ENCODE measurements around the gene PDLIM1. TPM values are rescaled to one million over a fixed set of nuclear protein-coding genes. Genes with fewer than 3 reads are reported as not detected.
A peak's percentile ranks its signal among the peaks of the same experiment; 100 is the strongest.

PDLIM1 gene
- total RNA-seq, 2 donors from 2014 or later: 1.4 to 1.7 TPM

- ATAC-seq (replicated peaks in 1 of 2) (peak; percentile 18 to 33), DNase-seq (peak in 1 of 2 donors; percentile 29)
- Mint-ChIP-seq H3K27ac (no peak overlapping the region), H3K36me3 (ENCODE audit: insufficient read depth in 2 of 2) (no peaks in the 10 kb centered on the region), H3K4me1 (ENCODE audit: low read depth) (peaks cover 22% of the 10 kb centered on the region), H3K4me3 (no peak overlapping the region), H3K9me3 (no peaks in the 10 kb centered on the region), H3K27me3 (ENCODE audit: low read depth) (peaks cover 10% of the 10 kb centered on the region)
These were observed 17.8 kb upstream of the PDLIM1 start for GRCh38 chr10:95308389-95309302.

- Mint-ChIP-seq H3K36me3 (ENCODE audit: insufficient read depth in 2 of 2) (no peaks in the 10 kb centered on the region), H3K27me3 (ENCODE audit: low read depth) (peaks cover 10% of the 10 kb centered on the region), H3K4me1 (ENCODE audit: low read depth) (peaks cover 22% of the 10 kb centered on the region), H3K9me3 (no peaks in the 10 kb centered on the region), H3K27ac (no peak overlapping the region), H3K4me3 (no peak overlapping the region)
- DNase-seq: no peak
- no peak for ATAC-seq (replicated peaks in 1 of 2)
These were observed 16.0 kb upstream of the PDLIM1 start for GRCh38 chr10:95306851-95307250.

- H3K4me1 Mint-ChIP-seq (ENCODE audit: low read depth): peaks cover 22% of the 10 kb centered on the region
- H3K4me3 Mint-ChIP-seq: no peak overlapping the region
- DNase-seq (no peak), ATAC-seq (replicated peaks in 1 of 2) (no peak)
- no peaks in the 10 kb centered on the region for H3K36me3 Mint-ChIP-seq (ENCODE audit: insufficient read depth in 2 of 2)
- peaks cover 10% of the 10 kb centered on the region for H3K27me3 Mint-ChIP-seq (ENCODE audit: low read depth)
- H3K9me3 Mint-ChIP-seq: no peaks in the 10 kb centered on the region
- H3K27ac Mint-ChIP-seq: no peak overlapping the region
These were observed 15.5 kb upstream of the PDLIM1 start for GRCh38 chr10:95306318-95306650.

GRCh38 chr10:95305606-95306317, 15.0 kb upstream of the PDLIM1 start:
- Mint-ChIP-seq H3K9me3 (no peaks in the 10 kb centered on the region), H3K4me3 (no peak overlapping the region), H3K27ac (no peak overlapping the region), H3K36me3 (ENCODE audit: insufficient read depth in 2 of 2) (no peaks in the 10 kb centered on the region), H3K27me3 (ENCODE audit: low read depth) (peaks cover 8% of the 10 kb centered on the region), H3K4me1 (ENCODE audit: low read depth) (peaks cover 22% of the 10 kb centered on the region)
- DNase-seq (no peak), ATAC-seq (replicated peaks in 1 of 2) (no peak)

- no peaks in the 10 kb centered on the region for H3K9me3 Mint-ChIP-seq
- H3K4me1 Mint-ChIP-seq (ENCODE audit: low read depth): peaks cover 17% of the 10 kb centered on the region
- H3K4me3 Mint-ChIP-seq: no peak overlapping the region
- H3K27ac Mint-ChIP-seq: no peak overlapping the region
- no peaks in the 10 kb centered on the region for H3K36me3 Mint-ChIP-seq (ENCODE audit: insufficient read depth in 2 of 2)
- DNase-seq (no peak), ATAC-seq (replicated peaks in 1 of 2) (no peak)
- H3K27me3 Mint-ChIP-seq (ENCODE audit: low read depth): no peaks in the 10 kb centered on the region
These were observed 14.2 kb upstream of the PDLIM1 start for GRCh38 chr10:95304976-95305375.

- H3K27me3 Mint-ChIP-seq (ENCODE audit: low read depth): no peaks in the 10 kb centered on the region
- H3K4me1 Mint-ChIP-seq (ENCODE audit: low read depth): peaks cover 12% of the 10 kb centered on the region
- DNase-seq: no peak
- H3K9me3 Mint-ChIP-seq: no peaks in the 10 kb centered on the region
- ATAC-seq (replicated peaks in 1 of 2): no peak
- H3K27ac Mint-ChIP-seq: no peak overlapping the region
- H3K36me3 Mint-ChIP-seq (ENCODE audit: insufficient read depth in 2 of 2): no peaks in the 10 kb centered on the region
- no peak overlapping the region for H3K4me3 Mint-ChIP-seq
These were observed 13.7 kb upstream of the PDLIM1 start for GRCh38 chr10:95304463-95304862.

GRCh38 chr10:95303950-95304349, 13.1 kb upstream of the PDLIM1 start:
- H3K27ac Mint-ChIP-seq: no peak overlapping the region
- H3K4me1 Mint-ChIP-seq (ENCODE audit: low read depth): peaks cover 6% of the 10 kb centered on the region
- DNase-seq (no peak), ATAC-seq (replicated peaks in 1 of 2) (no peak)
- no peaks in the 10 kb centered on the region for H3K9me3 Mint-ChIP-seq
- no peaks in the 10 kb centered on the region for H3K27me3 Mint-ChIP-seq (ENCODE audit: low read depth)
- H3K4me3 Mint-ChIP-seq: no peak overlapping the region
- H3K36me3 Mint-ChIP-seq (ENCODE audit: insufficient read depth in 2 of 2): no peaks in the 10 kb centered on the region

GRCh38 chr10:95303535-95303934, 12.7 kb upstream of the PDLIM1 start:
- peaks cover 2% of the 10 kb centered on the region for H3K4me1 Mint-ChIP-seq (ENCODE audit: low read depth)
- DNase-seq: no peak
- H3K27me3 Mint-ChIP-seq (ENCODE audit: low read depth): no peaks in the 10 kb centered on the region
- no peaks in the 10 kb centered on the region for H3K9me3 Mint-ChIP-seq
- no peaks in the 10 kb centered on the region for H3K36me3 Mint-ChIP-seq (ENCODE audit: insufficient read depth in 2 of 2)
- no peak overlapping the region for H3K27ac Mint-ChIP-seq
- H3K4me3 Mint-ChIP-seq: no peak overlapping the region
- ATAC-seq (replicated peaks in 1 of 2): no peak

GRCh38 chr10:95300022-95300539, 9.3 kb upstream of the PDLIM1 start:
- H3K4me3 Mint-ChIP-seq: no peak overlapping the region
- DNase-seq (no peak), ATAC-seq (replicated peaks in 1 of 2) (no peak)
- no peaks in the 10 kb centered on the region for H3K9me3 Mint-ChIP-seq
- peaks cover 7% of the 10 kb centered on the region for H3K27me3 Mint-ChIP-seq (ENCODE audit: low read depth)
- H3K4me1 Mint-ChIP-seq (ENCODE audit: low read depth): peaks cover 6% of the 10 kb centered on the region
- no peak overlapping the region for H3K27ac Mint-ChIP-seq
- H3K36me3 Mint-ChIP-seq (ENCODE audit: insufficient read depth in 2 of 2): no peaks in the 10 kb centered on the region

- Mint-ChIP-seq H3K27ac (no peak overlapping the region), H3K4me3 (no peak overlapping the region), H3K4me1 (ENCODE audit: low read depth) (peaks cover 6% of the 10 kb centered on the region), H3K36me3 (ENCODE audit: insufficient read depth in 2 of 2) (no peaks in the 10 kb centered on the region), H3K27me3 (ENCODE audit: low read depth) (peaks cover 31% of the 10 kb centered on the region), H3K9me3 (no peaks in the 10 kb centered on the region)
- no peak for DNase-seq
- no peak for ATAC-seq (replicated peaks in 1 of 2)
These were observed 6.6 kb upstream of the PDLIM1 start for GRCh38 chr10:95297402-95297801.

- Mint-ChIP-seq H3K9me3 (no peaks in the 10 kb centered on the region), H3K27ac (no peak overlapping the region), H3K4me1 (ENCODE audit: low read depth) (peaks cover 6% of the 10 kb centered on the region), H3K4me3 (no peak overlapping the region), H3K36me3 (ENCODE audit: insufficient read depth in 2 of 2) (no peaks in the 10 kb centered on the region), H3K27me3 (ENCODE audit: low read depth) (peaks cover 37% of the 10 kb centered on the region)
- ATAC-seq (replicated peaks in 1 of 2) (no peak), DNase-seq (no peak)
These were observed 6.0 kb upstream of the PDLIM1 start for GRCh38 chr10:95296764-95297163.

- H3K36me3 Mint-ChIP-seq (ENCODE audit: insufficient read depth in 2 of 2): no peaks in the 10 kb centered on the region
- H3K9me3 Mint-ChIP-seq: no peaks in the 10 kb centered on the region
- ATAC-seq (replicated peaks in 1 of 2) (peak; percentile 72 to 73), DNase-seq (peak; percentile 62 to 67)
- H3K4me1 Mint-ChIP-seq (ENCODE audit: low read depth): peaks cover 12% of the 10 kb centered on the region
- no peak overlapping the region for H3K27ac Mint-ChIP-seq
- H3K27me3 Mint-ChIP-seq (ENCODE audit: low read depth): peaks cover 46% of the 10 kb centered on the region
- H3K4me3 Mint-ChIP-seq: peak overlapping the region; percentile 67 to 70
These were observed 4.4 kb upstream of the PDLIM1 start for GRCh38 chr10:95295031-95295755.

GRCh38 chr10:95293631-95294030, 2.8 kb upstream of the PDLIM1 start:
- H3K27ac Mint-ChIP-seq: no peak overlapping the region
- no peak for ATAC-seq (replicated peaks in 1 of 2)
- H3K4me1 Mint-ChIP-seq (ENCODE audit: low read depth): peaks cover 12% of the 10 kb centered on the region

More at GRCh38 chr10:95293631-95294030, 2.8 kb upstream of the PDLIM1 start:
- Mint-ChIP-seq H3K9me3 (no peaks in the 10 kb centered on the region), H3K4me3 (no peak overlapping the region), H3K27me3 (ENCODE audit: low read depth) (peaks cover 59% of the 10 kb centered on the region), H3K36me3 (ENCODE audit: insufficient read depth in 2 of 2) (no peaks in the 10 kb centered on the region)
- DNase-seq: no peak
